Colonic mucosa (tissue), 4 donors: Measurements from ENCODE around the gene RBMX2. TPM values are rescaled to one million over a fixed set of nuclear protein-coding genes. Genes with fewer than 3 reads are reported as not detected.

ENCODE experiments used
- DNase-seq: peaks from one replicate; pipeline ENCODE4 v3.0.0-alpha.2; 2020
- H3K27ac ChIP-seq: fragments of 200-600 bp; one replicate; pipeline ENCODE4 v1.8.0; 2021
- H3K27me3 ChIP-seq: fragments of 200-600 bp; one replicate; pipeline ENCODE4 v1.8.0; 2021
- H3K36me3 ChIP-seq: fragments of 200-600 bp; one replicate; pipeline ENCODE4 v1.8.0; 2021
- H3K4me1 ChIP-seq: fragments of 200-600 bp; one replicate; pipeline ENCODE4 v1.8.0; 2021; ENCODE audit warnings: mild to moderate bottlenecking
- H3K4me3 ChIP-seq: fragments of 200-600 bp; one replicate; pipeline ENCODE4 v1.8.0; 2021
- H3K9ac ChIP-seq, 2 donors: one replicate each; pipeline ENCODE4 v1.7.0; 2013; ENCODE audit warnings: control low read depth in 2 of 2, low read depth in 2 of 2, low read length in 2 of 2
- H3K9me3 ChIP-seq: fragments of 200-600 bp; one replicate; pipeline ENCODE4 v1.8.0; 2021
- CTCF ChIP-seq: fragments of 200-600 bp; IDR thresholded peaks from one replicate; pipeline ENCODE4 v1.8.0; 2022; ENCODE audit warnings: antibody characterized with exemption, mild to moderate bottlenecking
- intact Hi-C: fragments of 100-400 bp; cut with DNase I; formaldehyde crosslinking; loops from one replicate; pipeline ENCODE4 v1.14.1; 2022
- total RNA-seq, 2 donors: library from RNA; stranded (reverse); fragmentation: NEBNext Ultra II Directional in 1 of 2; extraction: Animal tissue kit (Norgen Biotek cat#: 25700) in 1 of 2; gene quantifications; one replicate each; pipeline ENCODE4 v1.2.1, GENCODE V29; 2021
- donor health status: healthy.
- donor health status: DM: no; HTN: no; CAD: no.
- donor health status: DM: no; HTN: no; CAD: no.

The RBMX2 gene
- total RNA-seq, 2 donors from 2014 or later = 11.7 to 14.9 TPM

GRCh38 chrX:130393451-130394074, 8.2 kb upstream of the RBMX2 start:
- no peaks in the 10 kb centered on the region for H3K9me3 ChIP-seq
- H3K4me3 ChIP-seq = no peak overlapping the region
- no peaks in the 10 kb centered on the region for H3K27me3 ChIP-seq
- intact Hi-C loops = no loop called here
- peak; percentile 46 for TF ChIP-seq CTCF
- DNase-seq = peak; percentile 25
- H3K27ac ChIP-seq = no peak overlapping the region
- no peaks in the 10 kb centered on the region for H3K36me3 ChIP-seq
- no peak overlapping the region for H3K9ac ChIP-seq
- no peaks in the 10 kb centered on the region for H3K4me1 ChIP-seq

GRCh38 chrX:130395341-130395740, 6.4 kb upstream of the RBMX2 start:
- intact Hi-C loops = loop anchor here (5.0 kb wide), 1 partner anchor 522 kb away; no protein-coding TSS in a partner anchor
- Histone ChIP-seq H3K4me3 (no peak overlapping the region), H3K27me3 (no peaks in the 10 kb centered on the region), H3K4me1 (no peaks in the 10 kb centered on the region), H3K9ac (no peak overlapping the region), H3K36me3 (no peaks in the 10 kb centered on the region), H3K27ac (no peak overlapping the region), H3K9me3 (no peaks in the 10 kb centered on the region)
- no peak for TF ChIP-seq CTCF
- no peak for DNase-seq

GRCh38 chrX:130402208-130402684, 459 bp downstream of the RBMX2 start:
- Histone ChIP-seq H3K9me3 (no peaks in the 10 kb centered on the region), H3K4me3 (peak overlapping the region; percentile 62), H3K4me1 (peaks cover 4% of the 10 kb centered on the region), H3K27ac (peak overlapping the region; percentile 59), H3K36me3 (no peaks in the 10 kb centered on the region), H3K27me3 (no peaks in the 10 kb centered on the region), H3K9ac (peak overlapping the region; percentile 22 to 78)
- intact Hi-C loops = no loop called here
- DNase-seq = no peak
- no peak for TF ChIP-seq CTCF

- no peak for TF ChIP-seq CTCF
- DNase-seq = no peak
- Histone ChIP-seq H3K4me1 (no peaks in the 10 kb centered on the region), H3K9ac (no peak overlapping the region), H3K36me3 (no peaks in the 10 kb centered on the region), H3K4me3 (no peak overlapping the region), H3K9me3 (no peaks in the 10 kb centered on the region), H3K27me3 (no peaks in the 10 kb centered on the region), H3K27ac (no peak overlapping the region)
- intact Hi-C loops = no loop called here
Measured at GRCh38 chrX:130413415-130413814, 11.6 kb downstream of the RBMX2 start.

GRCh38 chrX:130414800-130415199, 13.0 kb downstream of the RBMX2 start:
- DNase-seq = no peak
- Histone ChIP-seq H3K9me3 (no peaks in the 10 kb centered on the region), H3K36me3 (no peaks in the 10 kb centered on the region), H3K9ac (no peak overlapping the region), H3K4me3 (no peak overlapping the region), H3K4me1 (no peaks in the 10 kb centered on the region), H3K27me3 (no peaks in the 10 kb centered on the region), H3K27ac (no peak overlapping the region)
- no peak for TF ChIP-seq CTCF
- intact Hi-C loops = no loop called here
